Suprapubic skin (tissue), 4 donors: ENCODE results near the gene PDE5A. TPM values are rescaled to one million over a fixed set of nuclear protein-coding genes. Genes with fewer than 3 reads are reported as not detected.

Experiments
- DNase-seq, 2 donors: peaks; one replicate each; pipeline ENCODE4 v3.0.0-alpha.2; 2019; ENCODE audit warnings: low spot score in 2 of 2
- H3K27ac ChIP-seq: fragments of 200-600 bp; sonication (generic); one replicate; pipeline ENCODE4 v1.5.1; 2019
- H3K27me3 ChIP-seq: fragments of 200-600 bp; sonication (generic); one replicate; pipeline ENCODE4 v1.5.1; 2019
- H3K36me3 ChIP-seq: fragments of 200-600 bp; sonication (generic); one replicate; pipeline ENCODE4 v1.5.1; 2019
- H3K4me1 ChIP-seq: fragments of 200-600 bp; sonication (generic); one replicate; pipeline ENCODE4 v1.5.1; 2019
- H3K4me3 ChIP-seq: fragments of 200-600 bp; sonication (generic); one replicate; pipeline ENCODE4 v1.5.1; 2019; ENCODE audit warnings: mild to moderate bottlenecking
- H3K9me3 ChIP-seq: fragments of 200-600 bp; sonication (generic); one replicate; pipeline ENCODE4 v1.5.1; 2019
- CTCF ChIP-seq, 2 donors: fragments of 200-600 bp in 1 of 2; fragments of 450-650 bp in 1 of 2; sonication (generic) in 1 of 2; IDR thresholded peaks; one replicate each; pipeline ENCODE4 v1.5.1; 2016 to 2019; ENCODE audit warnings: antibody characterized with exemption in 2 of 2, mild to moderate bottlenecking in 1 of 2, moderate library complexity in 1 of 2
- EP300 ChIP-seq: sonication (generic); formaldehyde crosslinking; IDR thresholded peaks from one replicate; pipeline ENCODE4 v1.6.1; 2017; ENCODE audit warnings: antibody characterized with exemption
- POLR2A ChIP-seq, 2 donors: fragments of 450-650 bp; IDR thresholded peaks; one replicate each; pipeline ENCODE4 v1.6.1; 2017; ENCODE audit warnings: antibody characterized with exemption in 2 of 2, mild to moderate bottlenecking in 2 of 2, moderate library complexity in 2 of 2
- POLR2AphosphoS5 ChIP-seq, 3 donors: sonication (generic); formaldehyde crosslinking; IDR thresholded peaks; one replicate each; pipeline ENCODE4 v1.6.1; 2017; ENCODE audit warnings: antibody characterized with exemption in 3 of 3
- WGBS: methylation state at CpG from one replicate; pipeline ENCODE4 v1.1.5; 2018; 5-methylcytosine and 5-hydroxymethylcytosine counted together
- total RNA-seq, 4 donors: library from RNA; depleted of rRNA; stranded (reverse); fragments of >200 nt; gene quantifications; one replicate each; pipeline ENCODE4 v1.1.0, GENCODE V29; 2016

Gene PDE5A
- total RNA-seq, 4 donors from 2014 or later: 6.4 to 20.0 (median 9.8) TPM

- Histone ChIP-seq H3K36me3 (peaks cover 7% of the 10 kb centered on the region), H3K9me3 (peaks cover 7% of the 10 kb centered on the region), H3K27me3 (no peaks in the 10 kb centered on the region), H3K4me1 (no peaks in the 10 kb centered on the region), H3K4me3 (no peak overlapping the region), H3K27ac (no peak overlapping the region)
- TF ChIP-seq CTCF (IDR thresholded peaks at IDR 0.05): no peak
- no peak for TF ChIP-seq POLR2AphosphoS5 (IDR thresholded peaks at IDR 0.05)
- no peak for TF ChIP-seq EP300
- TF ChIP-seq POLR2A (IDR thresholded peaks at IDR 0.05): no peak
- no peak for DNase-seq
- WGBS: 86% methylated on average over 3 of the region's 3 CpGs
Observed at GRCh38 chr4:119489305-119489704, 139.3 kb downstream of the PDE5A start.

- H3K27ac ChIP-seq: no peak overlapping the region
- DNase-seq: no peak
- peaks cover 3% of the 10 kb centered on the region for H3K9me3 ChIP-seq
- H3K4me3 ChIP-seq: no peak overlapping the region
- TF ChIP-seq CTCF (IDR thresholded peaks at IDR 0.05) (no peak), POLR2A (IDR thresholded peaks at IDR 0.05) (no peak), EP300 (no peak), POLR2AphosphoS5 (IDR thresholded peaks at IDR 0.05) (no peak)
- peaks cover 36% of the 10 kb centered on the region for H3K36me3 ChIP-seq
- 86% methylated on average over 1 of the region's 1 CpG for WGBS
- H3K4me1 ChIP-seq: no peaks in the 10 kb centered on the region
- no peaks in the 10 kb centered on the region for H3K27me3 ChIP-seq
Observed at GRCh38 chr4:119480331-119480730, 148.3 kb downstream of the PDE5A start.

- TF ChIP-seq POLR2A (IDR thresholded peaks at IDR 0.05): no peak
- TF ChIP-seq EP300: no peak
- no peak for TF ChIP-seq POLR2AphosphoS5 (IDR thresholded peaks at IDR 0.05)
- TF ChIP-seq CTCF (IDR thresholded peaks at IDR 0.05): no peak
- Histone ChIP-seq H3K27me3 (no peaks in the 10 kb centered on the region), H3K27ac (no peak overlapping the region), H3K36me3 (peaks cover 36% of the 10 kb centered on the region), H3K4me1 (no peaks in the 10 kb centered on the region), H3K4me3 (no peak overlapping the region), H3K9me3 (no peaks in the 10 kb centered on the region)
- no peak for DNase-seq
Observed at GRCh38 chr4:119479835-119480234, 148.8 kb downstream of the PDE5A start.

- 92% methylated on average over 2 of the region's 2 CpGs for WGBS
- TF ChIP-seq POLR2A (IDR thresholded peaks at IDR 0.05) (no peak), CTCF (IDR thresholded peaks at IDR 0.05) (no peak), EP300 (no peak), POLR2AphosphoS5 (IDR thresholded peaks at IDR 0.05) (no peak)
- DNase-seq: no peak
- H3K36me3 ChIP-seq: peaks cover 36% of the 10 kb centered on the region
- no peaks in the 10 kb centered on the region for H3K27me3 ChIP-seq
- H3K4me3 ChIP-seq: no peak overlapping the region
- no peaks in the 10 kb centered on the region for H3K9me3 ChIP-seq
- H3K4me1 ChIP-seq: no peaks in the 10 kb centered on the region
- no peak overlapping the region for H3K27ac ChIP-seq
Observed at GRCh38 chr4:119479180-119479808, 149.3 kb downstream of the PDE5A start.

GRCh38 chr4:119478446-119479179 lies 150.0 kb downstream of the PDE5A start:
- H3K27ac ChIP-seq: no peak overlapping the region
- no peak overlapping the region for H3K4me3 ChIP-seq
- H3K9me3 ChIP-seq: no peaks in the 10 kb centered on the region
- H3K36me3 ChIP-seq: peaks cover 36% of the 10 kb centered on the region
- H3K4me1 ChIP-seq: no peaks in the 10 kb centered on the region
- no peaks in the 10 kb centered on the region for H3K27me3 ChIP-seq
- TF ChIP-seq POLR2A (IDR thresholded peaks at IDR 0.05): no peak
- no peak for TF ChIP-seq EP300
- no peak for TF ChIP-seq POLR2AphosphoS5 (IDR thresholded peaks at IDR 0.05)
- no peak for TF ChIP-seq CTCF (IDR thresholded peaks at IDR 0.05)
- no peak for DNase-seq
